ENCODE data around the gene KIF27.
"Not testable (repeated sequence)": the region's sequence is repeated elsewhere in the genome, so short reads cannot be mapped to it uniquely, and the experiment has no call there.

DNA sequence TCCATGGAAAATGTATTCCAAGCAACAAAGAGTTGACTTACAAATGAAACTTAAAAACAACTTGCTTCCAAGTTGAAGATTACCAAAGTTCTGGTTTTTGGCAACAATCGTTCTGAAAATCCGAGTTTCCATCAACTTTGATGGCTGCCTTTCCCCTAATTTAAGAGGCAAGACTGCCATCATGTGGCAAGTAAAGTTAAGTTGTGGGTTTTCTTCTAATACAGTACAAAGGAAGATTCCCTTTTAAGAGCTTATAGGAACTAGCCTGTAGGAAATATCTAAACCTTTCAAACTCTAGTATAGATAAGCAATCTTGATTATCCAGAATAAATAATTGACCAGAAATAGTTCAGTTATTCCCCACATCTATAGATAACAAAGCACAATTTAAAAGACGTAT lies 9.0 kb downstream of the KIF27 start:
- not testable (repeated sequence) for TF ChIP-seq POLR2A (IDR thresholded peaks at IDR 0.05)
- TF ChIP-seq CTCF (IDR thresholded peaks at IDR 0.05) = peak; percentile 23 to 59 (median 37)

Data from tibial nerve (tissue), 3 donors.